H9 (cell line): ENCODE results near the gene TNFAIP2. TPM values are rescaled to one million over a fixed set of nuclear protein-coding genes. Genes with fewer than 3 reads are reported as not detected.

ENCODE experiments used
- DNase-seq: peaks from one replicate; pipeline ENCODE4 v3.0.0-alpha.2; 2017
- H2AFZ ChIP-seq: one replicate; pipeline ENCODE4 v1.6.1; 2013; ENCODE audit warnings: mild to moderate bottlenecking, low read length, control low read depth, moderate library complexity
- H2AK5ac ChIP-seq: 2 replicates; pipeline ENCODE4 v1.6.1; 2013; ENCODE audit warnings: low read length, control low read depth, mixed read lengths; ENCODE audit not compliant: insufficient read length
- H2BK120ac ChIP-seq: one replicate; pipeline ENCODE4 v1.6.1; 2013; ENCODE audit warnings: low read depth, mild to moderate bottlenecking, low read length, control low read depth, inconsistent platforms; ENCODE audit not compliant: poor library complexity, severe bottlenecking
- H2BK12ac ChIP-seq: 2 replicates; pipeline ENCODE4 v1.6.1; 2013; ENCODE audit warnings: low read length, control low read depth, mixed read lengths, low read depth; ENCODE audit not compliant: insufficient read length
- H2BK15ac ChIP-seq: 2 replicates; pipeline ENCODE4 v1.6.1; 2013; ENCODE audit warnings: low read depth, low read length, control low read depth
- H2BK20ac ChIP-seq: one replicate; pipeline ENCODE4 v1.6.1; 2013; ENCODE audit warnings: low read depth, mild to moderate bottlenecking, low read length, control low read depth, inconsistent platforms; ENCODE audit not compliant: poor library complexity, severe bottlenecking
- H2BK5ac ChIP-seq: 2 replicates; pipeline ENCODE4 v1.6.1; 2013; ENCODE audit warnings: low read length, control low read depth, mixed read lengths; ENCODE audit not compliant: insufficient read length
- H3K14ac ChIP-seq: 2 replicates; pipeline ENCODE4 v1.6.1; 2013; ENCODE audit warnings: low read length, control low read depth; ENCODE audit not compliant: insufficient read depth
- H3K18ac ChIP-seq: 2 replicates; pipeline ENCODE4 v1.6.1; 2013; ENCODE audit warnings: low read depth, mild to moderate bottlenecking, mixed read lengths, low read length, control low read depth; ENCODE audit not compliant: insufficient read length
- H3K23ac ChIP-seq: 2 replicates; pipeline ENCODE4 v1.6.1; 2013; ENCODE audit warnings: low read length, control low read depth, mixed read lengths, low read depth; ENCODE audit not compliant: insufficient read length
- H3K23me2 ChIP-seq: 2 replicates; pipeline ENCODE4 v1.6.1; 2013; ENCODE audit warnings: low read depth, mild to moderate bottlenecking, mixed read lengths, low read length, control low read depth; ENCODE audit not compliant: insufficient read length, poor library complexity, severe bottlenecking
- H3K27ac ChIP-seq: 2 replicates; pipeline ENCODE4 v1.5.1; 2013; ENCODE audit warnings: low read length, control low read depth, mixed read lengths, low read depth; ENCODE audit not compliant: insufficient read length
- H3K27me3 ChIP-seq: 2 replicates; pipeline ENCODE4 v1.6.1; 2013; ENCODE audit warnings: low read length, control low read depth, inconsistent platforms; ENCODE audit not compliant: insufficient read depth
- H3K4ac ChIP-seq: 2 replicates; pipeline ENCODE4 v1.6.1; 2013; ENCODE audit warnings: low read depth, mild to moderate bottlenecking, control low read depth, inconsistent platforms, low read length, moderate library complexity
- H3K4me1 ChIP-seq: 2 replicates; pipeline ENCODE4 v1.6.1; 2013; ENCODE audit warnings: low read length, control low read depth, inconsistent platforms; ENCODE audit not compliant: insufficient read depth
- H3K4me2 ChIP-seq: 2 replicates; pipeline ENCODE4 v1.6.1; 2013; ENCODE audit warnings: low read length, control low read depth, mixed read lengths; ENCODE audit not compliant: insufficient read length, insufficient read depth
- H3K56ac ChIP-seq: 2 replicates; pipeline ENCODE4 v1.6.1; 2013; ENCODE audit warnings: low read depth, mild to moderate bottlenecking, mixed read lengths, low read length, control low read depth; ENCODE audit not compliant: insufficient read length
- H3K79me1 ChIP-seq: 2 replicates; pipeline ENCODE4 v1.6.1; 2013; ENCODE audit warnings: low read depth, mild to moderate bottlenecking, moderate library complexity, low read length, control low read depth, inconsistent platforms; ENCODE audit not compliant: insufficient read depth, poor library complexity, severe bottlenecking
- H3K79me2 ChIP-seq: 2 replicates; pipeline ENCODE4 v1.6.1; 2013; ENCODE audit warnings: low read length, control low read depth, inconsistent platforms; ENCODE audit not compliant: insufficient read depth
- H3K9ac ChIP-seq: 2 replicates; pipeline ENCODE4 v1.6.1; 2013; ENCODE audit warnings: low read length, control low read depth, mixed read lengths; ENCODE audit not compliant: insufficient read length; ENCODE audit errors: extremely low read depth
- H3K9me3 ChIP-seq: one replicate; pipeline ENCODE4 v1.6.1; 2013; ENCODE audit warnings: low read depth, low read length, inconsistent platforms; ENCODE audit not compliant: control insufficient read depth
- H3T11ph ChIP-seq: one replicate; pipeline ENCODE4 v1.6.1; 2013; ENCODE audit warnings: mild to moderate bottlenecking, low read length, control low read depth, inconsistent platforms
- H4K20me1 ChIP-seq: one replicate; pipeline ENCODE4 v1.6.1; 2013; ENCODE audit not compliant: control insufficient read depth, insufficient read length, insufficient read depth
- H4K5ac ChIP-seq: 2 replicates; pipeline ENCODE4 v1.6.1; 2013; ENCODE audit warnings: low read depth, mild to moderate bottlenecking, mixed read lengths, low read length, control low read depth; ENCODE audit not compliant: insufficient read length
- H4K8ac ChIP-seq: replicated peaks from 2 replicates; pipeline ENCODE4 v1.6.1; 2013; ENCODE audit warnings: low read length, control low read depth, mixed read lengths, low read depth; ENCODE audit not compliant: insufficient read length
- H4K91ac ChIP-seq: 2 replicates; pipeline ENCODE4 v1.6.1; 2013; ENCODE audit warnings: low read depth, mild to moderate bottlenecking, moderate library complexity, mixed read lengths, low read length, control low read depth; ENCODE audit not compliant: insufficient read length
- H3K27ac Mint-ChIP-seq, 3 experiments: 2 replicates in 2 of 3; 3 replicates in 1 of 3; pipeline ENCODE4 v1.8.0; 2020 to 2021; ENCODE audit warnings: mixed read lengths in 3 of 3, mild to moderate bottlenecking in 1 of 3, moderate library complexity in 1 of 3
- H3K27me3 Mint-ChIP-seq: 2 replicates; pipeline ENCODE4 v1.8.0; 2021; ENCODE audit warnings: low read depth, mild to moderate bottlenecking, moderate library complexity, mixed read lengths
- H3K36me3 Mint-ChIP-seq, 3 experiments: 2 replicates in 2 of 3; 3 replicates in 1 of 3; pipeline ENCODE4 v1.8.0; 2020 to 2021; ENCODE audit warnings: low read depth in 3 of 3, mixed read lengths in 3 of 3; ENCODE audit not compliant: insufficient read depth in 1 of 3
- H3K4me1 Mint-ChIP-seq, 2 experiments: 2 replicates each; pipeline ENCODE4 v1.8.0; 2020; ENCODE audit warnings: mixed read lengths in 2 of 2
- H3K4me3 Mint-ChIP-seq, 2 experiments: 2 replicates in 1 of 2; 3 replicates in 1 of 2; pipeline ENCODE4 v1.8.0; 2020 to 2021; ENCODE audit warnings: mild to moderate bottlenecking in 2 of 2, mixed read lengths in 2 of 2, moderate library complexity in 1 of 2
- H3K9me3 Mint-ChIP-seq, 2 experiments: 2 replicates in 1 of 2; 3 replicates in 1 of 2; pipeline ENCODE4 v1.8.0; 2020; ENCODE audit warnings: mild to moderate bottlenecking in 2 of 2, mixed read lengths in 2 of 2, moderate library complexity in 1 of 2
- WGBS: extraction: QIAGEN DNeasy Blood & Tissue Kit; methylation state at CpG from one replicate; pipeline ENCODE4 v1.1.7; 2013; ENCODE audit warnings: missing lambda C conversion rate, low lambda C conversion rate, mixed read lengths; ENCODE audit not compliant: insufficient read length; ENCODE audit errors: extremely low coverage; 5-methylcytosine and 5-hydroxymethylcytosine counted together
- total RNA-seq: library from RNA; stranded (reverse); gene quantifications from 2 replicates; pipeline ENCODE4 v1.2.1, GENCODE V29; 2021
- TF ChIP-seq, protein P1 (sequence below): fragments of 200-600 bp; sonication (generic); conservative IDR thresholded peaks from 3 replicates; pipeline ENCODE4 v1.8.0; 2021; ENCODE audit warnings: antibody characterized with exemption, mild to moderate bottlenecking

TNFAIP2 gene
- total RNA-seq, 1 experiment from 2014 or later = 29.3 TPM

DNA sequence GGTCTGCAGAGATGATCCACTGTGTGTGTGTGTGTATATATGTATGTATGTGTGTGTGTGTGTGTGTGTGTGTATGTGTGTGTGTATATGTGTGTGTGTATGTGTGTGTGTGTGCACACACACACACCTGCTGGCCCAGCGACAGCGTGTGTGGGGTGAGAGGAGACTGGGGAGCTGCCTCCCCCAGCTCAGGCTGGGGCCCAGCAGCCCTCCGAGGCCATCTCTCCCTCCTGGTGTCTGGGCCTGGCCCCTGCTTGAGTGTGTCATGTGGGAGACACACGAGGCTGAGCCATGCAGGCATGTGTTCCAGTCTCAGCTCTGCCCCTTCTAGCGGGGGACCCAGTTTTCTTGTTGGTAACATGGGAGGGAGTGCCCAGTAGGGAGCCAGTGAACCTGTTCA is 10.0 kb upstream of the TNFAIP2 start:
- Histone ChIP-seq H4K91ac (no peak overlapping the region), H3K14ac (no peak overlapping the region; the same call in 1 of the 2 replicates), H4K5ac (no peak overlapping the region), H3K4me2 (no peak overlapping the region), H2BK20ac (no peak overlapping the region), H2AK5ac (no peak overlapping the region), H3K27ac (no peak overlapping the region), H3K4me1 (peaks cover 6% of the 10 kb centered on the region), H3K9ac (no peak overlapping the region), H3K9me3 (no peaks in the 10 kb centered on the region), H3K4ac (no peak overlapping the region), H3T11ph (no peak overlapping the region), H2BK15ac (no peak overlapping the region), H2BK5ac (no peak overlapping the region), H3K27me3 (no peaks in the 10 kb centered on the region), H3K79me1 (no peaks in the 10 kb centered on the region), H4K8ac (no peak overlapping the region), H3K23ac (no peak overlapping the region), H2AFZ (no peak overlapping the region), H3K18ac (no peak overlapping the region), H3K79me2 (no peaks in the 10 kb centered on the region), H3K23me2 (peaks cover 4% of the 10 kb centered on the region), H2BK120ac (no peak overlapping the region), H3K56ac (no peak overlapping the region), H4K20me1 (no peaks in the 10 kb centered on the region), H2BK12ac (no peak overlapping the region)
- TF ChIP-seq, protein P1, sequence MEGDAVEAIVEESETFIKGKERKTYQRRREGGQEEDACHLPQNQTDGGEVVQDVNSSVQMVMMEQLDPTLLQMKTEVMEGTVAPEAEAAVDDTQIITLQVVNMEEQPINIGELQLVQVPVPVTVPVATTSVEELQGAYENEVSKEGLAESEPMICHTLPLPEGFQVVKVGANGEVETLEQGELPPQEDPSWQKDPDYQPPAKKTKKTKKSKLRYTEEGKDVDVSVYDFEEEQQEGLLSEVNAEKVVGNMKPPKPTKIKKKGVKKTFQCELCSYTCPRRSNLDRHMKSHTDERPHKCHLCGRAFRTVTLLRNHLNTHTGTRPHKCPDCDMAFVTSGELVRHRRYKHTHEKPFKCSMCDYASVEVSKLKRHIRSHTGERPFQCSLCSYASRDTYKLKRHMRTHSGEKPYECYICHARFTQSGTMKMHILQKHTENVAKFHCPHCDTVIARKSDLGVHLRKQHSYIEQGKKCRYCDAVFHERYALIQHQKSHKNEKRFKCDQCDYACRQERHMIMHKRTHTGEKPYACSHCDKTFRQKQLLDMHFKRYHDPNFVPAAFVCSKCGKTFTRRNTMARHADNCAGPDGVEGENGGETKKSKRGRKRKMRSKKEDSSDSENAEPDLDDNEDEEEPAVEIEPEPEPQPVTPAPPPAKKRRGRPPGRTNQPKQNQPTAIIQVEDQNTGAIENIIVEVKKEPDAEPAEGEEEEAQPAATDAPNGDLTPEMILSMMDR = no peak
- H3K4me1 Mint-ChIP-seq = peaks cover 21 to 42% of the 10 kb centered on the region in 2 experiments
- no peak overlapping the region for H3K4me3 Mint-ChIP-seq
- no peaks in the 10 kb centered on the region for H3K9me3 Mint-ChIP-seq
- H3K27ac Mint-ChIP-seq = no peak overlapping the region
- peaks cover 11% of the 10 kb centered on the region for H3K27me3 Mint-ChIP-seq
- no peak for DNase-seq
- no peaks in the 10 kb centered on the region for H3K36me3 Mint-ChIP-seq
- no CpG with 5 or more reads among the region's 5 CpGs for WGBS
